Esophagus muscularis mucosa (tissue), 4 donors: Measurements from ENCODE around the gene GNAZ. TPM values are rescaled to one million over a fixed set of nuclear protein-coding genes. Genes with fewer than 3 reads are reported as not detected.

Experiments used
- DNase-seq: peaks from one replicate; pipeline ENCODE4 v3.0.0-alpha.2; 2017; ENCODE audit errors: extremely low spot score
- H3K27ac ChIP-seq, 4 donors: fragments of 200-600 bp; sonication (generic); replicated peaks in 1 of 4; 1 replicate in 3 of 4; 2 replicates in 1 of 4; pipeline ENCODE4 v1.5.1; 2016 to 2019; ENCODE audit warnings: mild to moderate bottlenecking in 1 of 4
- H3K27me3 ChIP-seq, 4 donors: fragments of 200-600 bp; sonication (generic); one replicate each; pipeline versions ENCODE4 v1.5.1 to v1.6.0; 2016 to 2019
- H3K36me3 ChIP-seq, 4 donors: fragments of 200-600 bp; sonication (generic); one replicate each; pipeline ENCODE4 v1.5.1; 2016 to 2019
- H3K4me1 ChIP-seq, 4 donors: fragments of 200-600 bp; sonication (generic); one replicate each; pipeline ENCODE4 v1.5.1; 2016 to 2019
- H3K4me3 ChIP-seq, 4 donors: fragments of 200-600 bp; sonication (generic); 1 replicate in 2 of 4; 2 replicates in 2 of 4; pipeline ENCODE4 v1.5.1; 2016 to 2019; ENCODE audit warnings: mild to moderate bottlenecking in 4 of 4, moderate library complexity in 1 of 4
- H3K9me3 ChIP-seq, 4 donors: fragments of 200-600 bp; sonication (generic); 1 replicate in 3 of 4; 2 replicates in 1 of 4; pipeline ENCODE4 v1.5.1; 2016 to 2019
- EP300 ChIP-seq: sonication (generic); formaldehyde crosslinking; IDR thresholded peaks from one replicate; pipeline ENCODE4 v1.6.1; 2017; ENCODE audit warnings: antibody characterized with exemption
- POLR2A ChIP-seq: fragments of 450-650 bp; IDR thresholded peaks from one replicate; pipeline ENCODE4 v1.6.1; 2017; ENCODE audit warnings: antibody characterized with exemption, moderate library complexity, mild to moderate bottlenecking, low read depth
- POLR2AphosphoS5 ChIP-seq, 2 donors: sonication (generic); formaldehyde crosslinking; IDR thresholded peaks; one replicate each; pipeline ENCODE4 v1.6.1; 2017; ENCODE audit warnings: antibody characterized with exemption in 2 of 2
- WGBS: methylation state at CpG from one replicate; pipeline ENCODE4 v1.1.5; 2018; 5-methylcytosine and 5-hydroxymethylcytosine counted together
- intact Hi-C: fragments of 100-400 bp; cut with DNase I; formaldehyde crosslinking; loops from one replicate; pipeline ENCODE4 v1.15.1; 2023
- small RNA-seq, 3 donors: library from RNA; depleted of rRNA; stranded (forward); fragments of <200 nt; gene quantifications; one replicate each; pipeline ENCODE3, GENCODE V24; 2016
- total RNA-seq, 4 donors: library from RNA; depleted of rRNA; stranded (reverse); fragments of >200 nt; gene quantifications; one replicate each; pipeline versions ENCODE4 v1.1.0 to v1.2.1, GENCODE V29; 2016
- TF ChIP-seq, protein P1 (sequence below), 3 experiments: fragments of 200-600 bp in 2 of 3; fragments of 450-650 bp in 1 of 3; sonication (generic) in 2 of 3; IDR thresholded peaks; one replicate each; pipeline ENCODE4 v1.5.1; 2017 to 2019; ENCODE audit warnings: antibody characterized with exemption in 3 of 3, mild to moderate bottlenecking in 2 of 3, moderate library complexity in 1 of 3

The GNAZ gene
- total RNA-seq, 4 donors from 2014 or later = 51.7 to 79.5 (median 64.6) TPM

GRCh38 chr22:23168391-23169042 lies 98.2 kb downstream of the GNAZ start:
- Histone ChIP-seq H3K27me3 (no peaks in the 10 kb centered on the region), H3K4me3 (no peak overlapping the region), H3K36me3 (no peaks in the 10 kb centered on the region), H3K27ac (no peak overlapping the region), H3K4me1 (peaks cover 0 to 10% (median 7%) of the 10 kb centered on the region in 4 donors), H3K9me3 (no peaks in the 10 kb centered on the region)
- no peak for DNase-seq
- intact Hi-C loops = no loop called here
- TF ChIP-seq POLR2A (no peak), EP300 (no peak), POLR2AphosphoS5 (IDR thresholded peaks at IDR 0.05) (no peak)
- TF ChIP-seq, protein P1, sequence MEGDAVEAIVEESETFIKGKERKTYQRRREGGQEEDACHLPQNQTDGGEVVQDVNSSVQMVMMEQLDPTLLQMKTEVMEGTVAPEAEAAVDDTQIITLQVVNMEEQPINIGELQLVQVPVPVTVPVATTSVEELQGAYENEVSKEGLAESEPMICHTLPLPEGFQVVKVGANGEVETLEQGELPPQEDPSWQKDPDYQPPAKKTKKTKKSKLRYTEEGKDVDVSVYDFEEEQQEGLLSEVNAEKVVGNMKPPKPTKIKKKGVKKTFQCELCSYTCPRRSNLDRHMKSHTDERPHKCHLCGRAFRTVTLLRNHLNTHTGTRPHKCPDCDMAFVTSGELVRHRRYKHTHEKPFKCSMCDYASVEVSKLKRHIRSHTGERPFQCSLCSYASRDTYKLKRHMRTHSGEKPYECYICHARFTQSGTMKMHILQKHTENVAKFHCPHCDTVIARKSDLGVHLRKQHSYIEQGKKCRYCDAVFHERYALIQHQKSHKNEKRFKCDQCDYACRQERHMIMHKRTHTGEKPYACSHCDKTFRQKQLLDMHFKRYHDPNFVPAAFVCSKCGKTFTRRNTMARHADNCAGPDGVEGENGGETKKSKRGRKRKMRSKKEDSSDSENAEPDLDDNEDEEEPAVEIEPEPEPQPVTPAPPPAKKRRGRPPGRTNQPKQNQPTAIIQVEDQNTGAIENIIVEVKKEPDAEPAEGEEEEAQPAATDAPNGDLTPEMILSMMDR (IDR thresholded peaks at IDR 0.05) = no peak
- WGBS = 93% methylated on average over 9 of the region's 9 CpGs

DNA sequence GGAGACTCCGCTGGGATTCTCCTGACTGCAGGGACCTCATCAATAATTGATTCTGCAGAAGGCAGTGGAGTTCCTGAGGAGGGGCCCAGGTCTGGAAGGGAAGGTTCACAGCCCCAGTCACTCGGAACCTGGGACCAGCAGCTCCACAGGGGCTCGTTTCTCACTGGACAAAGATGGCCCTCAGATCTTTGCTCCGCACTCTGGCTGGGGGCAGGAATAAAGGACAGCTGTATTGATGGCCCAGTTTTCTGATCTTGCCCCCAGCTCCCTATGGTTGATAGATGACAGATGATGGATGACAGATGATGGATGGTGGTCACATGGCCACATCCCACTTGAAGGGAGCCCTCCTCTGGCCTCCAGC lies 98.7 kb downstream of the GNAZ start:
- intact Hi-C loops = no loop called here
- no peaks in the 10 kb centered on the region for H3K9me3 ChIP-seq
- TF ChIP-seq POLR2AphosphoS5 (IDR thresholded peaks at IDR 0.05) (no peak), EP300 (no peak), POLR2A (no peak)
- TF ChIP-seq, protein P1 (IDR thresholded peaks at IDR 0.05) = no peak
- peaks cover 0 to 7% (median 3%) of the 10 kb centered on the region in 4 donors for H3K4me1 ChIP-seq
- H3K27me3 ChIP-seq = no peaks in the 10 kb centered on the region
- WGBS = 95% methylated on average over 3 of the region's 4 CpGs
- no peaks in the 10 kb centered on the region for H3K36me3 ChIP-seq
- no peak overlapping the region for H3K4me3 ChIP-seq
- no peak for DNase-seq
- H3K27ac ChIP-seq = no peak overlapping the region

Small RNA genes lying within 50 kb of the gene (small RNA-seq; reads per million reads assigned to genes)
- 0 reads per million in 3 donors for gene RF00017
- 0 reads per million in 3 donors for gene RF00066

Other genes starting within 250 kb of the GNAZ start
- 1 to 10 TPM in 1 of 4 donors, under 1 TPM in 2, not detected in 1; 0.39 to 1.3 (median 0.80) TPM for gene IGLL5, start 182.7 kb upstream of the GNAZ start, total RNA-seq
- under 1 TPM in 2 of 4 donors, not detected in 2; 0.33 to 0.80 TPM for gene RSPH14, start 71.5 kb downstream of the GNAZ start, total RNA-seq
- 10 to 100 TPM in 1 of 4 donors, 1 to 10 TPM in 3; 5.0 to 10.8 (median 8.2) TPM for gene RAB36, start 75.0 kb downstream of the GNAZ start, total RNA-seq
- gene BCR, start 110.0 kb downstream of the GNAZ start, total RNA-seq = 10 to 100 TPM; 35.7 to 58.5 (median 48.0) TPM